ENCODE results near the gene ZNF460. TPM values are rescaled to one million over a fixed set of nuclear protein-coding genes. Genes with fewer than 3 reads are reported as not detected.
"Not testable (repeated sequence)": the region's sequence is repeated elsewhere in the genome, so short reads cannot be mapped to it uniquely, and the experiment has no call there.

Gene ZNF460
- total RNA-seq, 1 donor from 2014 or later, result 105 TPM

DNA sequence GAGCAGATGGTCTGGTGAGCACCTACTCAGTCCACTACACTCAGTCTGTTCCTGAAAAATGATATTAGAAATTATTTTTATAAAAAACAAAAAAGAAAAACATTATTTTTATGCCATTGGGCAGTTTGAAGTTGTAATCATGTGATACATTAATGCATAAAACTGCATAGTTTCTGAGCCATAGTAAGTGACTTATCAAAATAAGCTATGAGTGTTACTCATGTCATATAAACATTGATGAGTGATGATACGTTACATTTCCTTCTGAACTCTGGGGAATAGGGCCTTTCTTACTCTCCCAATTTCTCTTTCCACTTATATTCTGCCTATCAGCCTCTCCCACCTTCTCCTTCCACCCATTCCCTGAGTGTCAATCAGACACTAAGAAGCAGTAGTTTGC, 31.0 kb upstream of the ZNF460 start:
- H3K4me2 ChIP-seq (ENCODE audit: low read length), result no peak overlapping the region
- peaks cover 7% of the 10 kb centered on the region for H3K9me3 Mint-ChIP-seq (ENCODE audit: unreplicated experiment)
- H3K27ac ChIP-seq (ENCODE audit: low read depth, low read length), result no peak overlapping the region
- no peaks in the 10 kb centered on the region for H3K27me3 ChIP-seq (ENCODE audit: insufficient read depth, low read length)
- peaks cover 48% of the 10 kb centered on the region for H3K36me3 Mint-ChIP-seq (ENCODE audit: low read depth, unreplicated experiment)
- H2AFZ ChIP-seq (ENCODE audit: low read depth, low read length), result no peak overlapping the region
- no peak overlapping the region for H3K27ac Mint-ChIP-seq (ENCODE audit: unreplicated experiment)
- DNase-seq (ENCODE audit: low read depth), result no peak
- H3K4me3 ChIP-seq (ENCODE audit: insufficient read depth, low read depth, low read length), result no peak overlapping the region
- no peak for TF ChIP-seq EZH2 (IDR thresholded peaks at IDR 0.05; ENCODE audit: insufficient read depth, low read length)
- TF ChIP-seq, protein P1, sequence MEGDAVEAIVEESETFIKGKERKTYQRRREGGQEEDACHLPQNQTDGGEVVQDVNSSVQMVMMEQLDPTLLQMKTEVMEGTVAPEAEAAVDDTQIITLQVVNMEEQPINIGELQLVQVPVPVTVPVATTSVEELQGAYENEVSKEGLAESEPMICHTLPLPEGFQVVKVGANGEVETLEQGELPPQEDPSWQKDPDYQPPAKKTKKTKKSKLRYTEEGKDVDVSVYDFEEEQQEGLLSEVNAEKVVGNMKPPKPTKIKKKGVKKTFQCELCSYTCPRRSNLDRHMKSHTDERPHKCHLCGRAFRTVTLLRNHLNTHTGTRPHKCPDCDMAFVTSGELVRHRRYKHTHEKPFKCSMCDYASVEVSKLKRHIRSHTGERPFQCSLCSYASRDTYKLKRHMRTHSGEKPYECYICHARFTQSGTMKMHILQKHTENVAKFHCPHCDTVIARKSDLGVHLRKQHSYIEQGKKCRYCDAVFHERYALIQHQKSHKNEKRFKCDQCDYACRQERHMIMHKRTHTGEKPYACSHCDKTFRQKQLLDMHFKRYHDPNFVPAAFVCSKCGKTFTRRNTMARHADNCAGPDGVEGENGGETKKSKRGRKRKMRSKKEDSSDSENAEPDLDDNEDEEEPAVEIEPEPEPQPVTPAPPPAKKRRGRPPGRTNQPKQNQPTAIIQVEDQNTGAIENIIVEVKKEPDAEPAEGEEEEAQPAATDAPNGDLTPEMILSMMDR (IDR thresholded peaks at IDR 0.05; ENCODE audit: insufficient read depth, low read depth, low read length), result no peak
- no peaks in the 10 kb centered on the region for H3K27me3 Mint-ChIP-seq (ENCODE audit: low read depth, unreplicated experiment)
- no peaks in the 10 kb centered on the region for H3K4me1 ChIP-seq (ENCODE audit: insufficient read depth, low read length)
- H4K20me1 ChIP-seq (ENCODE audit: insufficient read depth, low read length), result peaks cover 8% of the 10 kb centered on the region
- H3K79me2 ChIP-seq (ENCODE audit: insufficient read depth, low read length), result peaks cover 41% of the 10 kb centered on the region
- peaks cover 47% of the 10 kb centered on the region for H3K36me3 ChIP-seq (ENCODE audit: insufficient read depth, low read length)
- H3K4me3 Mint-ChIP-seq (ENCODE audit: unreplicated experiment), result no peak overlapping the region
- H3K4me1 Mint-ChIP-seq (ENCODE audit: low read depth, unreplicated experiment), result peaks cover 7% of the 10 kb centered on the region
- no peak overlapping the region for H3K9ac ChIP-seq (ENCODE audit: low read length)
- H3K9me3 ChIP-seq (ENCODE audit: insufficient read depth, low read depth, low read length), result peaks cover 13% of the 10 kb centered on the region
- FAIRE-seq, result no peak

DNA sequence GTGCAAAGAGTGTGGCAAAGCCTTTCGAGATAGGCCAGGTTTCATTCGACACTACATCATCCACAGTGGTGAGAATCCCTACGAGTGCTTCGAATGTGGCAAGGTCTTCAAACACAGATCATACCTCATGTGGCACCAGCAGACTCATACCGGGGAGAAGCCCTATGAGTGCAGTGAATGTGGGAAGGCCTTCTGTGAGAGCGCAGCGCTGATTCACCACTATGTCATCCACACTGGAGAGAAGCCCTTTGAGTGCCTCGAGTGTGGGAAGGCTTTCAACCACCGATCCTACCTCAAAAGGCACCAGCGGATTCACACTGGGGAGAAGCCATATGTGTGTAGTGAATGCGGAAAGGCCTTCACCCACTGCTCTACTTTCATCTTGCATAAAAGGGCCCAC, 26.5 kb upstream of the ZNF460 start:
- not testable (repeated sequence) for FAIRE-seq; H3K4me1 Mint-ChIP-seq (ENCODE audit: low read depth, unreplicated experiment); H3K9me3 Mint-ChIP-seq (ENCODE audit: unreplicated experiment); H3K9ac ChIP-seq (ENCODE audit: low read length); H3K4me2 ChIP-seq (ENCODE audit: low read length); H3K27me3 Mint-ChIP-seq (ENCODE audit: low read depth, unreplicated experiment); H3K27ac ChIP-seq (ENCODE audit: low read depth, low read length); H2AFZ ChIP-seq (ENCODE audit: low read depth, low read length); H3K27me3 ChIP-seq (ENCODE audit: insufficient read depth, low read length); H3K4me1 ChIP-seq (ENCODE audit: insufficient read depth, low read length); H4K20me1 ChIP-seq (ENCODE audit: insufficient read depth, low read length); H3K4me3 ChIP-seq (ENCODE audit: insufficient read depth, low read depth, low read length); DNase-seq (ENCODE audit: low read depth); H3K4me3 Mint-ChIP-seq (ENCODE audit: unreplicated experiment)
- Mint-ChIP-seq H3K36me3 (ENCODE audit: low read depth, unreplicated experiment) (peaks cover 44% of the 10 kb centered on the region), H3K27ac (ENCODE audit: unreplicated experiment) (peak overlapping the region; percentile 79)
- Histone ChIP-seq H3K9me3 (ENCODE audit: insufficient read depth, low read depth, low read length) (peaks cover 16% of the 10 kb centered on the region), H3K36me3 (ENCODE audit: insufficient read depth, low read length) (peaks cover 38% of the 10 kb centered on the region), H3K79me2 (ENCODE audit: insufficient read depth, low read length) (peaks cover 38% of the 10 kb centered on the region)

DNA sequence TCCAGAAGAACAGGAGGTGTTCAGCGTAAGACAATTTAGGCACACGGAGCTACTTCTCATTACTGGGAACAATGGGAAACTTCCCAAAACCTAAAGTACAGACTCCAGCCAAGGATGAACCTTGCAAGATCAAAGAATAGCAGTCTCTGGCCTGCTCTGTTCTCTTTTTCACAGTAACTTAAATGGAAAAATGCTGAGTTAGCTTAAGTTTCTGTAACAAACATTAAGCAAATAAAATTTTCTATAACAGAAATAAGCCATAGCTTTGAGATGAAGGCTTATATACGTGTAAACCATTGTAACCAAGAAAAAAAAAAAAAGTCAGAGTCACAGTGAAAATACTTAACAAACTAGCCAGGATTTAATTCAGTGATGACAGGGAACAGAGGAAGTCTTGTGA, 18.2 kb upstream of the ZNF460 start:
- DNase-seq (ENCODE audit: low read depth), result no peak
- FAIRE-seq, result no peak

More for the DNA sequence above, 18.2 kb upstream of the ZNF460 start:
- Histone ChIP-seq H2AFZ (ENCODE audit: low read depth, low read length) (no peak overlapping the region), H3K79me2 (ENCODE audit: insufficient read depth, low read length) (peaks cover 12% of the 10 kb centered on the region), H3K4me1 (ENCODE audit: insufficient read depth, low read length) (no peaks in the 10 kb centered on the region), H3K36me3 (ENCODE audit: insufficient read depth, low read length) (peaks cover 8% of the 10 kb centered on the region), H3K9me3 (ENCODE audit: insufficient read depth, low read depth, low read length) (no peaks in the 10 kb centered on the region), H3K27me3 (ENCODE audit: insufficient read depth, low read length) (no peaks in the 10 kb centered on the region), H4K20me1 (ENCODE audit: insufficient read depth, low read length) (peaks cover 13% of the 10 kb centered on the region), H3K9ac (ENCODE audit: low read length) (no peak overlapping the region), H3K4me3 (ENCODE audit: insufficient read depth, low read depth, low read length) (no peak overlapping the region), H3K4me2 (ENCODE audit: low read length) (no peak overlapping the region), H3K27ac (ENCODE audit: low read depth, low read length) (no peak overlapping the region)
- Mint-ChIP-seq H3K4me1 (ENCODE audit: low read depth, unreplicated experiment) (no peaks in the 10 kb centered on the region), H3K27me3 (ENCODE audit: low read depth, unreplicated experiment) (no peaks in the 10 kb centered on the region), H3K27ac (ENCODE audit: unreplicated experiment) (no peak overlapping the region), H3K36me3 (ENCODE audit: low read depth, unreplicated experiment) (peaks cover 15% of the 10 kb centered on the region), H3K9me3 (ENCODE audit: unreplicated experiment) (no peaks in the 10 kb centered on the region), H3K4me3 (ENCODE audit: unreplicated experiment) (no peak overlapping the region)
- TF ChIP-seq, protein P1 (IDR thresholded peaks at IDR 0.05; ENCODE audit: insufficient read depth, low read depth, low read length), result no peak
- no peak for TF ChIP-seq EZH2 (IDR thresholded peaks at IDR 0.05; ENCODE audit: insufficient read depth, low read length)
